A673 (cell line): ENCODE measurements around the gene TF.

Experiments used
- CTCF ChIP-seq: fragments of 300-800, 200-600 bp; sonication (generic); conservative IDR thresholded peaks from 2 replicates; pipeline ENCODE4 v1.5.1; 2017; ENCODE audit warnings: low read depth, mild to moderate bottlenecking, antibody characterized with exemption, low read length, moderate library complexity, mixed read lengths
- EZH2 ChIP-seq: fragments of 200-600 bp; sonication (generic); IDR thresholded peaks from 2 replicates; pipeline ENCODE4 v1.6.1; 2017; ENCODE audit warnings: borderline replicate concordance, low read depth, mild to moderate bottlenecking, mixed read lengths, antibody characterized with exemption, low read length; ENCODE audit not compliant: poor library complexity, severe bottlenecking

GRCh38 chr3:133804896-133805295 lies 58.7 kb downstream of the TF start:
- no peak for TF ChIP-seq CTCF
- no peak for TF ChIP-seq EZH2
